Hepatic stellate cell (primary cell): ENCODE results near the gene GPR61.

ENCODE experiments used
- DNase-seq: peaks from one replicate; pipeline ENCODE4 v3.0.0; 2011; ENCODE audit warnings: low spot score

The GPR61 gene, protein sequence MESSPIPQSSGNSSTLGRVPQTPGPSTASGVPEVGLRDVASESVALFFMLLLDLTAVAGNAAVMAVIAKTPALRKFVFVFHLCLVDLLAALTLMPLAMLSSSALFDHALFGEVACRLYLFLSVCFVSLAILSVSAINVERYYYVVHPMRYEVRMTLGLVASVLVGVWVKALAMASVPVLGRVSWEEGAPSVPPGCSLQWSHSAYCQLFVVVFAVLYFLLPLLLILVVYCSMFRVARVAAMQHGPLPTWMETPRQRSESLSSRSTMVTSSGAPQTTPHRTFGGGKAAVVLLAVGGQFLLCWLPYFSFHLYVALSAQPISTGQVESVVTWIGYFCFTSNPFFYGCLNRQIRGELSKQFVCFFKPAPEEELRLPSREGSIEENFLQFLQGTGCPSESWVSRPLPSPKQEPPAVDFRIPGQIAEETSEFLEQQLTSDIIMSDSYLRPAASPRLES

DNA sequence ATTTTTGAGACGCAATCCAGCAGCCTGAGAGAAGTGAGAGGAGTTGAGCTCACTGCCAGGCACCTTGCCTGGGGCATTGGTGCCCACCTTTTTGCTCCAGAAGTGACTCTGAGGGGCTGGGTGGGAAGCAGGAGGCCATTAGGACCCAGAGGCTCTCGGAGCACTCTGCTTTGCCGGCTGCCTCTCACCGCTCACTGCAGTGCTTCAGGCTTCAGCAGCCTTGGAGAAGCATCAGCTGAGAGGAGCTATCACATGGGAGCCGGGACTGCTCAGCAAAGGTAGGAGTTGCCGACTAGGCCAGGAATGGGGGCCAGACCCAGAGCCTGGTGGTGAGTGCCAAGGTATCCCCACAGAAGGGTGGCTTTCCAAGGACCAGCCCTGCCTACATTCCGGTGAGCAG is at the start of gene GPR61:
Gene GPR61, plus strand, starts transcription at position 197 of the 400 bp plus-strand sequence. CDS start 3,151 bp downstream, outside the sequence.
- DNase-seq = no peak

DNA sequence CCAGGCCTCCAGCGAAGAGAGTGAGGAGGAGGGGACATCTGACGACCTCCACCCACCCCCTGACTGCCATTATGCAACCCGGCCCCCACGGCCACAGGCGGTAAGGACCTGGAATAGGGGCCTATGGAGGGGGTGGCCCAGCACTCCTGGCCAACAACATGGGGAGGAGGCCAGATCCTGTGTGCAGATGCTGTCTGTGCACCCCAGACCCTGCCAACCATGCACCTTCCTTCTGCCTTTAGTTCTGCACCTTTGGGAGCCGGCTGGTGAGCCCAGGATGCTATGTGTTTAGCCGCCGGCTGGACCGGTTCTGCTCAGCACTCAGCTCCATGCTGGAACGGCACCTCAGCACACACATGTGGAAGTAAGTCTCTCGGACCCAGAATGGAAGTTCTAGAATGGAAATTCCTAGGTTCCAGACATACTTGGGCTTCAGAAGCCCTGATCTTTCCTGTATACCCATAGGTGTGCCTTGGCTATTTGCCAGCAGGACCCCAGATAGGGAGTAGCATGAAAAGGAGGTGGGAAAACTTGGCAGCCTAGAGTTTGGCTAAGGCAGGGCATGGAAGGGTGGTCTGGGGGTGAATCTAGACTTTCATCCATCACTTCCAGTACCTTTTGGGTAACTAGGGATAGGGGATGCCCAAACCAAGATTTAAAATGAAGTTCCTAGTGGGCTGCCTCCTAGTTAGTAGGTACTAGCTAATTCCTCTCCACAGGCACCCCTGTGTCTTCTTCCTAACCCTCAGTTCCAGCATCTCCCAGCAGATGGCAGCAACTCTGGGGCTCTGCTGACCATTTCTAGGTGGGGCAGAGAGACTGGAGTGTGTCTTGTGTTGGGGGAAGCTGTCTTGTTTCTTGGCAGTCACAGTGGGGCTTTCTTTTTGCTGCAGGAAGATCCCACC is 49.4 kb upstream of the GPR61 start:
- peak; percentile 86 for DNase-seq

DNA sequence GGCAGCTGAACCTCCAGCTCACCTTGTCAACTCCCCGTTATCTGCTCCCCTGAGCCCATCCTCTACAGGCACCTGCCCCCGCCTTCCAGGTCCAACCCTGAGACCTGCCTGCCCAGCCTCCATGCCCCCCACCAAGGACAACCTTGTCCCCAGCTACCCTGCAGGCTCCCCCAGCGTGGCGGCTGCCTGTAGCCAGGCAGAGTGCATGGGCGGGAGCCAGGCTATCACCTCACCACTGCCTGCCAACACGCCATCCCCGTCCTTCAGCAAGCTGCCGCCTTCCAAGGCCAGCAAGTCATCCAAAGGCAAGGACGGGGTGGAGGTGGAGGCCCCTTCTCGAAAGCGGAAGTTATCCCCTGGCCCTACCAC is 48.8 kb upstream of the GPR61 start:
- DNase-seq = no peak

DNA sequence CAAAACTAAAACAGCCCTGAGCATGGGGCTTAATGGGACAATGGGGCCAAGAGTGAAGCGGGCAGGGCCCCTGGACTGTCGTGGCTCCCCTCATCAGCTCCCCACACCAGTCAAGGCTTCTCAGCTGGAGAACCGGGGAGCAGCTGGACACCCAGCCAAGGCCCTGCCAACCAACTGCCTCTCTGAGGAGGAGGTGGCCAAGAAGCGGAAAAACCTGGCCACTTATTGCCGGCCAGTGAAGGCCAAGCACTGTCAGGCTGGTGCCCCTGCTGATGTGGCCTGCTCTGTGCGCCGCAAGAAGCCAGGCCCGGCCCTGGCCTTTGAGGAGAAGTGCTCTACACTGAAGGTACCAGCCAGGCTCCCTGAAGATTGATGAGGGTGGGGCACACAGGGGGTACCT is 48.3 kb upstream of the GPR61 start:
- DNase-seq = no peak

DNA sequence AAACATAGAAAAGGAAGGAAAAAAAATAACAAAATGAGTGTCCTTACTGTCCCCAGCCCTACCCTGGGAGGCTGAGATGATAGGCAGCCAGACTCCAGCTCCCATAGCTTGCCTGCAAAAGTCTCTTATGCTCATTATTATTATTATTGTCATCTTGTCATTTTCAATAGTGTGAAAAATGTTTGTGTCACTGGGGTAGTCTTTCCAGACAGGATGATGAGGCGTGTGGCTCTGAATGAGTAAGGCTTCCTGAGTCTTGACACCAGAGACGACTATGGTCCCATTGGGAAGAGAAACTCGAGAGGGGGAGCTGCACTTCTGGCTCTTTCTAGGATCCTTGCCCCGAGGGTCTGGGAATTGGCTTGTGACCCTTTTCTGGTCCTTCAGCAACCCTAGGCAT is 46.9 kb upstream of the GPR61 start:
- no peak for DNase-seq

- DNase-seq = no peak
These were observed 46.4 kb upstream of the GPR61 start for GRCh38 chr1:109493227-109493626.

DNA sequence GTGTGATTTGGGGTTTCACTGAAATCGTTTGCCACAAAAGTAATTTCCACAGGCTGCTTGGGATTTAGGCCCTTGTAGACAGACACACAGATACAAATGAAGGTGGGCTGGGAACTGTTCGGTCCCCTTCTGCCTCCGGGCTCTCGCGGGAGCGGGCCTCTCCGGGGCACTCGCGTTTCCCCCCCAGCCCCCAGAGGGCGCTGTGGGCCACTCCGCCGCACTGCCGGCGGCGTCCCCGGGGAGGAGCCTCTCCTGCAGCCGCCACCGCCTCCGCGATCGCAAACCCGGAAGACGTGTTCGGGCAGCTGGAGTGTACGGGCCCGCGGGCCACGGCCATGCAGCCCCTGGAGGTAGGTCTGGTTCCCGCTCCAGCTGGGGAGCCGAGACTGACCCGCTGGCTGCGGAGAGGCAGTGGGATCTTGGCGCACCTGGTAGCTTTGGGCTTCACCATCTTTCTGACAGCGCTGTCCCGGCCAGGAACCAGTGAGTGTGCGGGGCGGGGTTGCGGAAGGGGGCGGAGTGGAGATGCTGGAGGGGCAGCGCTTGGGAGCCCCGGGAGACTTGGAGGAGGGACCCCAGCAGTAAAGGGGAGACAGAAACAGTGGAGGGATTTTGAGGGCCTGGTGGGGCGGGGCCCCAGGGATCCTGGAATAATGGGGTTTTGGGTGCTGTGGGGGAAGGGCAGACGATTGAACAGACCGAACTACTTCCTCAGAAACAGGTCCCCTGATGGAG is 45.7 kb upstream of the GPR61 start, which contains the start of gene CYB561D1:
Gene CYB561D1, plus strand, starts transcription at position 290 of the 735 bp plus-strand sequence. Its CDS starts 46 bp downstream, at position 336.
- DNase-seq = peak; percentile 93

DNA sequence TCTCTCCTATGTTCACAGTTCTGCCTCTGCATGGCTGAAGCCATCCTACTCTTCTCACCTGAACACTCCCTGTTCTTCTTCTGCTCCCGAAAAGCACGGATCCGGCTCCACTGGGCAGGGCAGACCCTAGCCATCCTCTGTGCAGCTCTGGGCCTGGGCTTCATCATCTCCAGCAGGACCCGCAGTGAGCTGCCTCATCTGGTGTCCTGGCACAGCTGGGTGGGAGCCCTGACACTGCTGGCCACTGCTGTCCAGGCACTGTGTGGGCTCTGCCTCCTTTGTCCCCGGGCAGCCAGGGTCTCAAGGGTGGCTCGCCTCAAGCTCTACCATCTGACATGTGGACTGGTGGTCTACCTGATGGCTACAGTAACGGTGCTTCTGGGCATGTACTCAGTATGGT is 43.9 kb upstream of the GPR61 start:
- no peak for DNase-seq

- DNase-seq = no peak
These were observed 42.1 kb upstream of the GPR61 start for GRCh38 chr1:109497449-109498160.

GRCh38 chr1:109498161-109498801 is 41.4 kb upstream of the GPR61 start:
- DNase-seq = peak; percentile 53

DNA sequence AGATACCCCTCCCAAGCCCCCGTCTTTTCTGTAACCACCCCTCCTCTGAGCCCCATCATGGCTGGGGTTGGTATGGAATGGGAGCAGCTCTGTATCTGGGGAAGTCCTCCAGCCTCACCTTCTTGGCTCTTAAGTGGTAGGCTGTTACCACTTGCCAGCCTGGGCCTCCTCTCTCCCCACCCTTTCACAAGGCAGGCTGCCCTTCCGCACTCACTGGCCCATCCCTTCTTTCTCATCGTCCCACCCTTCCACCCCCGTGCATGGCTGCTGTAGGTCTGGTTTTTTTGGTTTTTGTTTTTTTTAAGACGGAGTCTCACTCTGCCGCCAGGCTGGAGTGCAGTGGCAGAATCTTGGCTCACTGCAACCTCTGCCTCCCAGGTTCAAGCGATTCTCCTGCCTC is 40.6 kb upstream of the GPR61 start:
- no peak for DNase-seq

GRCh38 chr1:109499661-109500536 is 39.8 kb upstream of the GPR61 start:
- peak; percentile 49 for DNase-seq

DNA sequence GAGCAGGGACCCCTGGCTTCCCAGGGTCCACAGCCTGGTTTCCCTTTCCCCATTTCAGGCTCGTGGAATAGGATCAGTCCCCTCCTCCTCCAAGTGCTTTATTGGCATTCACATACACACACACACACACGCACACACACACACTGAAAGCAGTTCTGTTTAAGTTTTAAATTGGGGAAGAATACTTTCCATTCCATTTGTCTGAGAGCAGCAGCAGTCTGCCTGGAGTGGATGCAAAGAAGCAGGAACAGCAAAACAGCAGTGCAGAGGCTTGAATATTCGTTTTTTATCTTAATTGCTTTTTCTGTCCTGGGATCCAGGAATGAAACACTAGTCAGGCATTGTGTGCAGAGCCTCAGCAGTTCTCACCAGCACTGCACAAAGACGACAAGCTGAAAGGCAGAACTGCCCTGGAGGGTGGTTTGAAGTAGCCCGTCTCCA is 38.7 kb upstream of the GPR61 start:
- DNase-seq = peak; percentile 67

DNA sequence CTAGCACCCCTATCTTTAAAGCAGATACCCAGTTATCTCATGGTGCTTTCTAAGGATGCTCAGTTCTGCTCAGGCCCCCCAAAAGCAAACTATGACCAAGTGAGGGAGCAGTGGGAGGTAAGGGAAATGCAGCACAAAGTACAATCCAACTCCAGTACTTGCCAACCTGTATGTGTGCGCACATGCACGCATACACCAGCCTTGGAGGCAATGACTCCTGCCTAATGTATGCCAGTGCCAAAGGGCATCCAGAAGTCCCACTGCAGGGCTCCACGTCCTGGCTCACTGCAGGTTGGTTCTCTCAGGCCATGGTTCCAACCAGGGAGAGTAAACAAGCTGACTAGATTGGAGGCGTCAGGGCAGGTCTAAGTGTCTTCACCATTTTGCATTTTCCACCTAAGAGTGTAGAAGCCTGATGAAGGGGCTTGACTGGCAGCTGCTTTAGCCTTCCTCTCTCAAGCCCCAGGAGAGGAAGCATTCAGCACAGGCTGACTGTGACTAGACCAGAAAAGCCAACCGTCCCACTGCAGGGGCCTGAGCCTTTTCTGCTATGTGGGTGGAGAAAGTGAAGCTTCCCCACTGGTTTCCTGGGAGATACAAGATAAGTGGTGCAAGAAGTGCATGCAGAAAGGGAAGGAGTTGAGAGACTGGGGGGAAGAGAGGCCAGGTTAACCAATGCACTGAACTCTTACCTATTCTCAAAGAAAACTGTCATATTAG is 37.9 kb upstream of the GPR61 start:
- no peak for DNase-seq

GRCh38 chr1:109502364-109502851 is 37.3 kb upstream of the GPR61 start:
- no peak for DNase-seq

DNA sequence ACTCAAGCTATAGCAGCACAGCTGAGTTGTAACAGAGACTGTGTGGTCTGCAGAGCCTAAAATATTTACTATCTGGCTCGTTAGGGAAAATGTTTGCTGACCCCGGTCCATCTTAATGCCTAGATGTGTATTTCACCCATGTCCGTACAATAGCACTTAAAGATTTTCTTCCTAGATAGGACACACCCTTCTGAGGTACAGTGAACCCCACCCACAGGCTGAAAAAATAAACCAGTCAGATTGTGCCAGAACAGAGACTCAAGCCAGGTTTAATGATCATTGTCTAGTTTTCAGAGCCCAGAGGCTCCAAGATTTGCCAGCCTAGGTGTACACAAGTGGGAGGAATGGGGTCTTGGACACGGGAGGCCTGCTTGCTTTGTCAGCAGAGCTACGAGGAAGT is 35.7 kb upstream of the GPR61 start:
- DNase-seq = no peak

- no peak for DNase-seq
These were observed 34.7 kb upstream of the GPR61 start for GRCh38 chr1:109504974-109505373.

DNA sequence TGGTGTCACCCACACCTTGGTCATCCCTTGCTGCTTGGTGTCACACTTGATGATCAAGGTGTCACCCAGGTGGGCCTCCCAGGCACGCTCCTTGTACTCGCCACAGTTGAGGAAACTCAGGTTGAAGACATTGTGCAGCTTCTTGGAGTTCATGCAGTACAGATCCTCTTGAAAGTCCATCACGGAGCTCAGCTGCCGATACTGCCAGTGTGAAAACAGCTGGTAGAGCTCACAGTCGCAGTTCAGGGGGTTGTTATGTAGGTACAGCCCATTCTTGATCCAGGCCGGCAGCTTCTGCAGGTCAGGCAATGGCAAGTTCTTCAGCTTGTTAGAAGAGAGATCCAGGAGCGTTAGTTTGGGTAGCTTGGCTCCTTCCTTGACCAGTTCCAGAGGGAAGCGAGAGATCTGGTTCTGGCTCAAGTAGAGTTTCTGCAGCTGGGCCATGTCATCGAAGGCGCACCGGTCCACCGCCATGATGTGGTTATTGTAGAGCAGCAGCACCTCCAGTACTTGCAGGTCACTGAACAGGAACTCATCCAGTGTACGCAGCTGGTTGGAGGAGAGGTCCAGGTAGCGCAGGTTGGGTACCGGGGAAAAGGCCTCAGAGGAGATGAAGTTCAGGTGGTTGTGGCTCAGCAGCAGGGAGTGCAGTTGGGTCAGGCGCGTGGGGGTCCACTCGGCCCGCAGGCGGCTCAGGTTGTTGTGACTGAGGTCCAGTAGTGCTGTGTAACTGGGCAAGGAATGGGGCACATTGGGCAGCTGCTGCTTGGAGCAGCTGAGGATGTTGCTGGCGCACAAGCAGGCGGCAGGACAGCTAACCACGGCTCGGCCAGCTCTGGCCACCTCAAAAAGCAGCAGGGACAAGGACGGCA is 31.4 kb upstream of the GPR61 start:
- no peak for DNase-seq
